T47D (cell line): ENCODE results near the gene PNPLA7.

ENCODE experiments used
- DNase-seq, 2 experiments: peaks; one replicate each; pipeline versions ENCODE4 v3.0.0 to v3.0.0-alpha.2; 2011 to 2012; ENCODE audit warnings: low read depth in 1 of 2, low spot score in 1 of 2
- JUND ChIP-seq: IDR thresholded peaks from 2 replicates; pipeline ENCODE4 v1.6.1; 2012; ENCODE audit warnings: low read depth
- in situ Hi-C: cut with HindIII; loops from 2 replicates; pipeline ENCODE4 v1.10.0; 2016; ENCODE audit warnings: low sequenced_read_pairs, low pct_unique_long_range_greater_than_20kb

PNPLA7 gene

GRCh38 chr9:137488906-137489305 is 61.3 kb downstream of the PNPLA7 start:
- no peak for TF ChIP-seq JUND
- no peak for DNase-seq
- in situ Hi-C loops = no loop called here

GRCh38 chr9:137488327-137488653 is 61.9 kb downstream of the PNPLA7 start:
- no peak for TF ChIP-seq JUND
- no peak for DNase-seq
- in situ Hi-C loops = no loop called here

- in situ Hi-C loops = no loop called here
- DNase-seq = no peak
- TF ChIP-seq JUND = no peak
Observed at GRCh38 chr9:137487454-137488326, 62.5 kb downstream of the PNPLA7 start.

DNA sequence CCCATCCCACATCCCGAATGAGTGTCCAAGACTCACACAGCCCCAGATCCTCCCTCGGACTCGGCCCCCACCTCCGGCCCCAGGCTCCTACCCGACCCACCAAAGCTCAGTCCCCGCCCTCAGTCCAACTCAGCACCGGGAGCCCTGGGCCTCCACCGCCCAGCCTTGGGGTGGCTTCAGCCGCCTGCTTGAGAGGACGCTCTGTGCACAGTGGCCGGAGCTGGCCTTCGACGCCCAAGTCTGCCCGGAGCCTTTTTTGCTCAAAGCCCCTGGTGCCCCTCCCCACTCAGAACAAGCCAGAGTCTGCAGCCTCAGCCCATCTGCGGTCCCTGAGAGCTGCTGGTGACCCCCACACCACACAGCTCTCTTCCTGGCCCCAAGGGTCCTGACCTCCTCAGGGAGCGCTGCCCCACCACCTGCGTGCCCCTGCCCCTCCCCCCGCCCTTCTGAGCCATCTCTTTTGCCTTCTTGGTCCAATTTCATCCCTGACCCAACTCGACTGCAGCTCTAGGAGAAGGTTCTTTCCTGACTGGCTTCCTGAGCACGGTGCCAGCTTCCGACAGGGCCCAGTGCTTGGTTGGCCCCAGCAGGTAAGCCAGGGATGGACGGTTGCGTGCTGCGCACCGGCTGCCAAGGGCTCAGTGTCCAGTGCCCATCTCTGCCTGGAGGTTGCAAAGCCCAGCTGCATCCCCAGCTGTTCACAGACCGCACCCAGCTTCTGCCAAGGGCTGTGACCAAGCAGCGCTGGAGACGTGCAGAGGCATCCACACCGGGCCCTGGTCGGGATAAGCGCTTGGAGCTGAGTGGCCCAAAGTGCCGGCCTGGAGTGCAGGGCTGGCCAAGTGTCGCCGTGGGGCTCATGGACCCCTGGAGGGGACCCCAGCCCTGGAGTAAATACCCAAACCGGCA is 63.4 kb downstream of the PNPLA7 start:
- in situ Hi-C loops = no loop called here
- no peak for TF ChIP-seq JUND
- DNase-seq = no peak

- no peak for TF ChIP-seq JUND
- in situ Hi-C loops = no loop called here
- DNase-seq = no peak
Observed at GRCh38 chr9:137486141-137486490, 64.1 kb downstream of the PNPLA7 start.

- peak; percentile 75 to 84 for DNase-seq
- in situ Hi-C loops = no loop called here
Observed at GRCh38 chr9:137485343-137486140, 64.7 kb downstream of the PNPLA7 start.

GRCh38 chr9:137484551-137485315 is 65.5 kb downstream of the PNPLA7 start:
- in situ Hi-C loops = no loop called here
- DNase-seq = peak in 1 of 2 experiments; percentile 46
- TF ChIP-seq JUND = no peak

More at GRCh38 chr9:137485343-137486140, 64.7 kb downstream of the PNPLA7 start:
- no peak for TF ChIP-seq JUND

DNA sequence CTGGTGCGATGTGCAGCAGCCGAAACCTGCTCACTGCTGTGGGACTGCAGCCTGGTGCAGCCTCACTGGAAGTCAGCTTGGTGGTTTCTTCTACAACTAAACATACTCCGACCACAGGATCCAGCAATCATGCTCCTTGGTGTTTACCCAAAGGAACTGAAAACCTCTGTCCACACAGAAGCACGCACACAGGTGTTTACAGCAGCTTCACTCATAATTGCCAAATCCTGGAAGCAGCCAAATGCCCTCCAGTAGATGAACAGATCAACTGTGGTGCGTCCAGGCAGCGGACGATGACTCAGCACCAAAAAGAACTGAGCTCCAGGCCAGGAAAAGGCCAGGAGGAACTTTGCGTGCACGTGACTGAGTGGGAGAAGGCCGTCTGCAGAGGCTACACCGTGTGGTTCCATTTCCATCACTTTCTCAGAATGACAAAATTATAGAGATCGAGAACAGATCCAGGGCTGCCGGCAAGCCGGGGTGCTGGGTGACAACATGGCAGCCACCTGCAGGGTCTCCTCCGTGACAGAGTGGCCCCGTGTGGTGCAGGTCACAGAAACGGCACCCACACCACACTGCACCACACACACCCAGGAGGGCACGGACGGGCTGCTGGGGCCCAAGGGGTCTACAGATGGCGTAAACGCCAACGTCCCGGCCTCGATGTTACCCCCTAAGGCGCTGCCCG is 68.0 kb downstream of the PNPLA7 start:
- in situ Hi-C loops = no loop called here
- peak; percentile 83 to 97 for DNase-seq
- no peak for TF ChIP-seq JUND

DNA sequence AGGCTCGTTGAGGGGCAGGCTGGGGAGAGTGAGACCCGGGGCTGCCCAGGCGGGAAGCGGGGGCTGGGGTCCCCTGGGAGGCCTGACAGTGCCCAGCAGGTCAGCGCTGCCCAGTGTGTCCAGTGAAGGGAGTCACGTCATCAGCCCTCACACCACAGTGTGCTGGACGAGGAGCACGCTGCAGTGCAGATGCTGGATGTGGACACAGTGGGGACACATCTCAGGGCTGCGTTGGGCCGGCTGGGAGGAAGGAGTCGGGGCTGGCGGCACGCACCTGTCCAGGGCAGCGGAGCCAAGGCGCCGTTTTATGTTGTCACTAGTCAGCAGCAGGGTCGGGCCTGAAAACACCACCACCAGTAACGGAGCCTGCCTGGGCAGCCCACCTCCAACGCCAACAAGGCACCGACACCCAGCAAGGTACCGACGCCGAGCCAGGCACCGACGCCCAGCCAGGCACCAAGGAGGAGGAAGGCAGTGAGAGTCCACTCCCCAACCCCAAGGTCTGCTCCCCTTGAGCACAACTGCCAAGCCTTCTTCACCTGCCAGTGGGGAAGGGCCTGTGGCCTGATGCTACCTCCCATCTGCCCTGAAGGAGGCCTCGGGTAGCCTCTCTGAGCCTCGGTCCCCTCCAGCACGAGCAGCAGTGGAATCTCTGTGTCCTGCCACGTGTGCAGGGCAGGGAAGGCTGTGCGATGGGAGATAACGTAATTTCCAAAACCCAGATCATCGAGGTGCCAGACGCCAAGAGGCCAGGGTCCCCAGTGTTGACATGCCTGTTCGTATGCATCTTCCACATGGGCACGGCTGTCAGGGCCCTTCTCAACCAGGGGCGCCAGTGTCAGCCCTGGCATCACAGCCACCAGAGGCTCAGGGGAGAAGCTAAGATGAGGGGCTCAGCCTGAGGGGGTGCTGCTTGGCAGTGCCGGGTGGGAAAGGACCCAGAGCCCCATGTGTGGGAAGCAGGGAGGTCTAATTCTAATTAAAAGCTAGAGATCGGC is 69.2 kb downstream of the PNPLA7 start:
- no peak for DNase-seq
- in situ Hi-C loops = no loop called here
- TF ChIP-seq JUND = no peak

GRCh38 chr9:137479892-137480685 is 70.1 kb downstream of the PNPLA7 start:
- DNase-seq = no peak
- no peak for TF ChIP-seq JUND
- in situ Hi-C loops = no loop called here
